ENCODE measurements around the gene ETFA.

Gene ETFA

DNA sequence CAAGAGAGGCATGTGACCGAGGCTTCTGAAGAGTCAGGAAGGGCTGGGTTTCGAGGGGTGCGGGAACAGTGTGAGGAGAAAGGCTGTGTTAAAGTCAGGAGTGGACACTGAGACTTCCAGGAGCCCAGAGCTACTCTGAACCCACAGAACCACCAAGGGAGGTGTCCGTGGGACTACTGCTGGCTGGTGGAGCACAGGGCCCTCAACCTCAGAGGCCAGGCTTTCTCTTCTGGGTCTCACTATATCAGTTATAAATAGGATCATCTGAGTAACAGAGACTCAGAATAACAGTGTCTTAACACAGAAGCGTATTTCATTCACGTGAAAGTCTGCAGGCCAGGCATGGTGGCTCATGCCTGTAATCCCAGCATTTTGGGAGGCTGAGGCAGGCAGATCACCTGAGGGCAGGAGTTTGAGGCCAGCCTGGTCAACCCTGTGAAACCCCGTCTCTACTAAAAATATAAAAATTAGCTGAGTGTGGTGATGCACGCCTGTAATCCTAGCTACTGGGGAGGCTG lies 137.9 kb downstream of the ETFA start:
- no peak for DNase-seq
- TF ChIP-seq POLR2A (IDR thresholded peaks at IDR 0.05; ENCODE audit: low read length) = no peak
- TF ChIP-seq GATA1 (IDR thresholded peaks at IDR 0.05; ENCODE audit: low read depth, low read length) = no peak

DNA sequence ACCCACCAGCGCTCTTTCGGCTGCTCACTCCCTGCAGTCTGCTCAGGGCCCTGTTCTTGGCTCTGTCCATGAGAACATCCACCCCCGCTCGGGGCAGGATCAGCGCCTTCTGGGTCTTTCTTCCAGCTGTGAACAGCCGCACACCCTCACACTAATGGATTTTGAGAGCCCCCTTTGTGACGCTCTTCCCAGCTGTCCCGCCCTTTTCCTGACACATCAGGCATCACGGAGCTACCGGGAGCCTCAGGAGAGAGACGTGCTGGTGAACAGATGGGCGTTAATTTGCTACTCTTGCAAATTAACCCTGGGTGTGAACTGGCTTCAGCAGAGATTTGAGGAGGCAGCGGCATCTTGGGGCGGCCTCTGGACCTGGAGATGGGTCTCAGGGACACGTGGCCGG lies 138.5 kb downstream of the ETFA start:
- TF ChIP-seq GATA1 (IDR thresholded peaks at IDR 0.05; ENCODE audit: low read depth, low read length) = no peak
- no peak for TF ChIP-seq POLR2A (IDR thresholded peaks at IDR 0.05; ENCODE audit: low read length)
- DNase-seq = no peak

DNA sequence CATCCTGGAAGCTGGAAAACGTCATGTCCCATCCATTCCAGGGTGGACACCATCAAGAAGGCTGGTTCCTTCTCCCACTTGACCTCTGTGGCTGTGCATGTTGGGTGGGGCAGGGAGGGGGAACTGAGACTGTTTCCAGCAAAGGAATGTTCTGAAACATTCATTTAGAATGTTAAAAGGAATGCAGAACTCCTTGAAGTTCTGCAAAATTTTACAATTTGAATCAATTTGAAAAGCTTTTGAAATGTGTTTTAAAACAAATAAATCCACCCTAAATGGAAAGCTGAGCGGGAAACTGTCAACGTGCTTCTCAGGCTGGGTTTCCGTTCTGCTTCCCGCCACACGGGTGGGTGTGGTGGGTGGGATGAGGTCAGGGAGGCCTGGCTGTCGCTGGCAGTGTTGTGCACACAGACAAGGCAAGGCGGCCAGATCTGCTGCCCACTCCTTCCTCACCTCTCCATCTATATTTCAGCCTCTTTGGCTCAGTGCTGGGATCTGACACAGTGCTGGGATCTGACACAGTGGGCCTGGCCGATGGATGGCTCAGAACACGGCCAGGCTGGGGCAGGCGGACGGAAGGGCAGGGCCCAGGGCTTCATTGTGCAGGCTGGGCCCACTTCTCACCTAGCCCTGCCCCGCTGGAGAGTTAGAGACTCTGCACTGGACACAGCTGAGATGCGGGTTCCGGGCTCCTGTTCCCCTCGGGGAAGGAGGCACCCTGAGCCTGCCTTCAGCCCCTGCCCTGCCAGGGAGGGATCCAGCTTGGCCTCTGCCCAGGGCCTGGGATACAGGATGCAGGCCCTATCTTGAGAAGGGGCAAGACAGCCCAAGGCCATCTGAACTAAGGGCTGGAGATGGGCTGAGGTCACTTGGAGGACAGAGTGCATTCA lies 141.1 kb downstream of the ETFA start:
- TF ChIP-seq GATA1 (IDR thresholded peaks at IDR 0.05; ENCODE audit: low read depth, low read length) (no peak), POLR2A (IDR thresholded peaks at IDR 0.05; ENCODE audit: low read length) (no peak)
- no peak for DNase-seq

DNA sequence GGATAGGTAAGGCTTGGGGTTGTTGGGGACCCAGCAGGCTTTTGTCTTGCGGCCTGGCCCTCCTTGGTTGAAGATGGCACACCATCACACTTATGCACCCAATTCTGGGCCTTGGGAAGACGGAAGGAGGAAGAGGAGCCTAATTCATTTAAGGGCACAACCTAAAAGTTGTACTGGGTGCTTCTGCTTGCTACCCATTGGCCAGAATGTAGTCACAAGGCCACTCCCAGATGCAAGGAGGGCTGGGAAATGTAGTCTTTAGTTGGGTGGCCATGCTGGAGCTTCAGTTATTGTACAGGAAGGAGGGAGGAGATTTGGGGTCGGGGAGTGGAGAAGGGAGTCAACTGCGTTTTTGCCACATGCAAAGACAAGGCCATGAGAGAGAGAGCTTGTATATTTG lies 142.3 kb downstream of the ETFA start:
- TF ChIP-seq GATA1 (IDR thresholded peaks at IDR 0.05; ENCODE audit: low read depth, low read length) (no peak), POLR2A (IDR thresholded peaks at IDR 0.05; ENCODE audit: low read length) (no peak)
- DNase-seq = peak in 1 of 2 experiments; percentile 14

DNA sequence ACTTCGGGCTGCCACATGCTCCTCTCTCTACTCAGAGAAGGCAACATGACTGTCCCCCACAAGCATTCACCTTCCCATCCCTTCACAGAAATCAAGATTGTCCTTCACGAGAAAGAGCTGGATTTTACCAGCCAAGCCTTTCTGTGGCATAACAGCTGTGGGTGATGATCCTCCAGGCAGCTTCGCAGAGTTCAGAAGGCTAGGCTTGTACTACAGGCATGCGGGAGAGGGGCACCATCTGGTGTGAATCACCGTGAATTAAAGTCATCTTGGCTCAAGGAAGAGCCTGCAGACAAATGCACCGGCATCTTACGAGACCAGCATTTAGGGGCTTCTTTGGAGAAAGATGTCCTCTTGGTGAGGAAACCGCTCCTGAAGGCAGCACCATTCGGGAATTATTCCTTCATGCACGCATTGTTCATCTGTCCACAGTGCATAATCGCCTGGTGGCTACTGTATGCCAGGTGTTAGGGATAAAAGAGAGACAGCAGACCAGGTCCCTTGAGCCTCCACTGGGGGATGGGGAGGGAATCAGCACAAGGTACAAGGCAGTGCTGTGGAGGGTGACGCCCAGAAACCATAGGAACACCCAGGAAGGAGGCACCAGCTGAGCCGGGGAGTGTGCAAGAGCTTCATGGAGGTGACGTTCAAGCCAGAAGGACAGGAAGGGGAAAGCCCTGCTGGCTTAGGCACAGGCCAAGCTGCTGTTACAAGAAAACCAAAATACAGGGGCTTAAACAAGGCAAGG lies 142.9 kb downstream of the ETFA start:
- TF ChIP-seq POLR2A (IDR thresholded peaks at IDR 0.05; ENCODE audit: low read length) = no peak
- no peak for TF ChIP-seq GATA1 (IDR thresholded peaks at IDR 0.05; ENCODE audit: low read depth, low read length)
- DNase-seq = no peak

DNA sequence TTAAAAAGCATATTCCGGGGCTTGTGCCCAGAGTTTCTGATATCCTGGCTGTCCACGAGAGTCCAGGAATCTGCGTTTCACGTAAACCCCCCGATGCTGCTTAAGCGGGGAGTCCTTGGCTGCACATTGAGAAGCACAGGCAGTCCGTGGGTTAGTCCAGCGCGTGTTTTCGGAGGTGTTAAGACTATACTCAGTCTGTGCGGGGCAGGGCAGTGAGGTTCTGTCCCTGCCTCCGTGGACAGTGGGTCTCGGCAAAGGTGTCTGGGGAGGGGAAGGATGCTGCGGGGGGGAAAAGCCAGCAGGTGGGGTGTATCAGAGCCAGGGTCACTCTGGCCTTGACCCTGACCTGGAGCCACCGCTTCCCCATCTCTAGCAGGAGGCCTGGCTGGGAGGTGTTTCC lies 145.3 kb downstream of the ETFA start:
- no peak for DNase-seq
- TF ChIP-seq POLR2A (IDR thresholded peaks at IDR 0.05; ENCODE audit: low read length) (no peak), GATA1 (IDR thresholded peaks at IDR 0.05; ENCODE audit: low read depth, low read length) (no peak)

Measured in erythroblast (primary cell).